Measurements from ENCODE around the gene IL36G.
A peak's percentile ranks its signal among the peaks of the same experiment; 100 is the strongest.
"Not testable (repeated sequence)": the region's sequence is repeated elsewhere in the genome, so short reads cannot be mapped to it uniquely, and the experiment has no call there.

Gene IL36G

GRCh38 chr2:112977559-112978056 lies at the start of gene IL36G:
Gene IL36G, plus strand, starts transcription at chr2:112978006. Its CDS starts 633 bp downstream, at chr2:112978639.
- DNase-seq (ENCODE audit: low read depth in 2 of 2): no peak

- no peak for DNase-seq (ENCODE audit: low read depth in 2 of 2)
These were observed 44.5 kb upstream of the IL36G start for GRCh38 chr2:112933261-112933660.

GRCh38 chr2:112934117-112934516 lies 43.7 kb upstream of the IL36G start:
- not testable (repeated sequence) for DNase-seq (ENCODE audit: low read depth in 2 of 2)

- DNase-seq (ENCODE audit: low read depth in 2 of 2): no peak
These were observed 40.9 kb upstream of the IL36G start for GRCh38 chr2:112936927-112937232.

GRCh38 chr2:112938904-112939303 lies 38.9 kb upstream of the IL36G start:
- DNase-seq (ENCODE audit: low read depth in 2 of 2): no peak

- DNase-seq (ENCODE audit: low read depth in 2 of 2): no peak
These were observed 38.4 kb upstream of the IL36G start for GRCh38 chr2:112939425-112939824.

- no peak for DNase-seq (ENCODE audit: low read depth in 2 of 2)
These were observed 36.8 kb upstream of the IL36G start for GRCh38 chr2:112940859-112941625.

GRCh38 chr2:112941753-112942653 lies 35.8 kb upstream of the IL36G start:
- DNase-seq (ENCODE audit: low read depth in 2 of 2): peak; percentile 25 to 29

- DNase-seq (ENCODE audit: low read depth in 2 of 2): no peak
These were observed 35.2 kb upstream of the IL36G start for GRCh38 chr2:112942654-112943002.

- no peak for DNase-seq (ENCODE audit: low read depth in 2 of 2)
These were observed 32.8 kb upstream of the IL36G start for GRCh38 chr2:112944971-112945370.

- no peak for DNase-seq (ENCODE audit: low read depth in 2 of 2)
These were observed 31.7 kb upstream of the IL36G start for GRCh38 chr2:112946086-112946485.

GRCh38 chr2:112947374-112947773 lies 30.4 kb upstream of the IL36G start:
- no peak for DNase-seq (ENCODE audit: low read depth in 2 of 2)

GRCh38 chr2:112949456-112949855 lies 28.4 kb upstream of the IL36G start:
- DNase-seq (ENCODE audit: low read depth in 2 of 2): no peak

GRCh38 chr2:112954364-112954763 lies 23.4 kb upstream of the IL36G start:
- no peak for DNase-seq (ENCODE audit: low read depth in 2 of 2)

GRCh38 chr2:112957511-112957910 lies 20.3 kb upstream of the IL36G start:
- DNase-seq (ENCODE audit: low read depth in 2 of 2): no peak

- DNase-seq (ENCODE audit: low read depth in 2 of 2): no peak
These were observed 19.2 kb upstream of the IL36G start for GRCh38 chr2:112958428-112959108.

GRCh38 chr2:112959109-112959812 lies 18.5 kb upstream of the IL36G start:
- no peak for DNase-seq (ENCODE audit: low read depth in 2 of 2)

- no peak for DNase-seq (ENCODE audit: low read depth in 2 of 2)
These were observed 17.5 kb upstream of the IL36G start for GRCh38 chr2:112960230-112960825.

GRCh38 chr2:112962308-112963175 lies 15.3 kb upstream of the IL36G start:
- DNase-seq (ENCODE audit: low read depth in 2 of 2): no peak

- no peak for DNase-seq (ENCODE audit: low read depth in 2 of 2)
These were observed 10.8 kb upstream of the IL36G start for GRCh38 chr2:112967023-112967422.
